Lower lobe of right lung (tissue), 2 donors: ENCODE results near the gene NDRG4. TPM values are rescaled to one million over a fixed set of nuclear protein-coding genes. Genes with fewer than 3 reads are reported as not detected.

Experiments used
- ATAC-seq, 2 donors: fragments of 200-7000 bp; cut with Tn5 transposase; one replicate each; pipeline ENCODE4 v1.9.1; 2020 to 2022; ENCODE audit warnings: mild to moderate bottlenecking in 2 of 2, moderate library complexity in 2 of 2
- DNase-seq: peaks from one replicate; pipeline ENCODE4 v3.0.0-alpha.2; 2020
- H3K27ac ChIP-seq: fragments of 200-600 bp; one replicate; pipeline ENCODE4 v1.8.0; 2022
- H3K27me3 ChIP-seq: fragments of 200-600 bp; one replicate; pipeline ENCODE4 v1.8.0; 2022; ENCODE audit warnings: low read depth
- H3K36me3 ChIP-seq: fragments of 200-600 bp; one replicate; pipeline ENCODE4 v1.8.0; 2022; ENCODE audit warnings: mild to moderate bottlenecking
- H3K4me1 ChIP-seq: fragments of 200-600 bp; one replicate; pipeline ENCODE4 v1.8.0; 2022
- H3K4me3 ChIP-seq: fragments of 200-600 bp; one replicate; pipeline ENCODE4 v1.8.0; 2022; ENCODE audit warnings: mild to moderate bottlenecking
- H3K9me3 ChIP-seq: fragments of 200-600 bp; one replicate; pipeline ENCODE4 v1.8.0; 2022
- intact Hi-C: fragments of 100-400 bp; cut with DNase I; formaldehyde crosslinking; loops from one replicate; pipeline ENCODE4 v1.11.0; 2022
- total RNA-seq: library from RNA; stranded (reverse); fragmentation: NEBNext Ultra II Directional; extraction: Animal tissue kit (Norgen Biotek cat#: 25700); gene quantifications from one replicate; pipeline ENCODE4 v1.2.1, GENCODE V29; 2021
- TF ChIP-seq, protein P1 (sequence below): fragments of 200-600 bp; IDR thresholded peaks from one replicate; pipeline ENCODE4 v1.8.0; 2022; ENCODE audit warnings: antibody characterized with exemption, mild to moderate bottlenecking
- donor health status: DM: no; HTN: yes; CAD: no; lungs with severe emphysema.

The NDRG4 gene
- total RNA-seq, 1 donor from 2014 or later: 47.9 TPM

GRCh38 chr16:58459344-58460218 is 40.4 kb upstream of the NDRG4 start:
- Histone ChIP-seq H3K27ac (no peak overlapping the region), H3K4me3 (no peak overlapping the region), H3K4me1 (peaks cover 13% of the 10 kb centered on the region), H3K27me3 (peaks cover 26% of the 10 kb centered on the region), H3K36me3 (no peaks in the 10 kb centered on the region), H3K9me3 (no peaks in the 10 kb centered on the region)
- TF ChIP-seq, protein P1, sequence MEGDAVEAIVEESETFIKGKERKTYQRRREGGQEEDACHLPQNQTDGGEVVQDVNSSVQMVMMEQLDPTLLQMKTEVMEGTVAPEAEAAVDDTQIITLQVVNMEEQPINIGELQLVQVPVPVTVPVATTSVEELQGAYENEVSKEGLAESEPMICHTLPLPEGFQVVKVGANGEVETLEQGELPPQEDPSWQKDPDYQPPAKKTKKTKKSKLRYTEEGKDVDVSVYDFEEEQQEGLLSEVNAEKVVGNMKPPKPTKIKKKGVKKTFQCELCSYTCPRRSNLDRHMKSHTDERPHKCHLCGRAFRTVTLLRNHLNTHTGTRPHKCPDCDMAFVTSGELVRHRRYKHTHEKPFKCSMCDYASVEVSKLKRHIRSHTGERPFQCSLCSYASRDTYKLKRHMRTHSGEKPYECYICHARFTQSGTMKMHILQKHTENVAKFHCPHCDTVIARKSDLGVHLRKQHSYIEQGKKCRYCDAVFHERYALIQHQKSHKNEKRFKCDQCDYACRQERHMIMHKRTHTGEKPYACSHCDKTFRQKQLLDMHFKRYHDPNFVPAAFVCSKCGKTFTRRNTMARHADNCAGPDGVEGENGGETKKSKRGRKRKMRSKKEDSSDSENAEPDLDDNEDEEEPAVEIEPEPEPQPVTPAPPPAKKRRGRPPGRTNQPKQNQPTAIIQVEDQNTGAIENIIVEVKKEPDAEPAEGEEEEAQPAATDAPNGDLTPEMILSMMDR: no peak
- ATAC-seq (no peak), DNase-seq (no peak)
- intact Hi-C loops: no loop called here

GRCh38 chr16:58460219-58460610 is 39.7 kb upstream of the NDRG4 start:
- intact Hi-C loops: no loop called here
- no peak overlapping the region for H3K27ac ChIP-seq
- no peak for DNase-seq
- H3K36me3 ChIP-seq: no peaks in the 10 kb centered on the region
- no peaks in the 10 kb centered on the region for H3K9me3 ChIP-seq
- H3K27me3 ChIP-seq: peaks cover 32% of the 10 kb centered on the region
- H3K4me3 ChIP-seq: no peak overlapping the region
- ATAC-seq: no peak
- TF ChIP-seq, protein P1: no peak
- peaks cover 14% of the 10 kb centered on the region for H3K4me1 ChIP-seq

DNA sequence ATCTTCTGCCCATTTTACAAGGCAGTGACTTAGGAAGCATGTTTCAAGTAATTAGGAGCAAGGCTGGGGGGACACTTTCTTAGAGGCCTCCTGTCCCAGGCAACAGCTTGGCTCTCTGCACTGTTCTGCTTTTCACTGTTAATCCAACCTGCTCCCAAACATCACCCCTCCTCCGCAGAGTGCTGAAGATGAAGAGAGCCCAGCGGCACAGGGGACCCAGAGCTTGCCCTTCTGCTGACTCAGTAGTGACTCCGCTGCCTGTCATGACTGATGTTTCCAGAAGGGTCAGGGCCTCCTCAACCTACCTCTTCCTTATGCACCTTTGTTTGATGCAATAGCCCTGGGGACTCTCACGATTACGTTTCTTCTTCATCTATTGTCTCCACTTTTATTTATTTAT is 38.9 kb upstream of the NDRG4 start:
- Histone ChIP-seq H3K9me3 (no peaks in the 10 kb centered on the region), H3K27me3 (peaks cover 41% of the 10 kb centered on the region), H3K4me1 (peaks cover 14% of the 10 kb centered on the region), H3K27ac (no peak overlapping the region), H3K36me3 (no peaks in the 10 kb centered on the region), H3K4me3 (no peak overlapping the region)
- DNase-seq (no peak), ATAC-seq (no peak)
- TF ChIP-seq, protein P1: no peak
- intact Hi-C loops: no loop called here

DNA sequence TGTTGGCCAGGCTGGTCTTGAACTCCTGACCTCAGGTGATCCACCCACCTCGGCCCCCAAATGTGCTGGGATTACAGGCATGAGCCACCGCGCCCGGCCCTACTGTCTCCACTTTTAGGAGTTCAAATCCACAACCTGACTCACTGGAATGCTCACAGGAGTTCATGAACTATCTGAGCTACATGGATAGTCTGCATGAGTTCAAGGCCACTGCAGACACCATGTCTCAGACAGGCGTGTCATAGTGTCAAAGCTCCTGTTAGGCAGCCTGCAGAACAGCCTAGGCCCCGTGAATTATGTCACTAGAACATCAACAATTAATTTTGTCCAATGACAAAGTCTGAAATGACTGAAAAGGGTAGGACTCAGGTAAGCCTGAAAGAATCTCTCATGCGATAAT is 38.3 kb upstream of the NDRG4 start:
- intact Hi-C loops: no loop called here

DNA sequence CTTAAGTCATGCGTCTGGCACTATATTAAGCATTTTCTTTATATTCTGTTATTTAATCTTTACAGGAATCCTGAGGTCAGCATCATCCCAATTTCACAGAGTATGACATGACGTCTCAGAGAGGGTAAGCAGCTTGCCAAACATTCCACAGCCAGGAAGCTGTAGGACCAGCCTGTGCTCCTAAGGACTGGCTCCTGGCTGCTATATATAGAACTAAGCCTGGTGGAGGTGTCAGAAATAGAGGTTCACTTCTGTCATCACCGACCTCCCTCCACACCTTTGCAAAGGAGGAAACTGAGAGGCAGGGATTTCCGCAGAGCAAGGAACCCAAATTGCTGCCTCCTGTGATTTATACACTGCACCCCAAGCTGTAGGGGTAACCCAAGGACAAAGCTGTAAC is 37.9 kb upstream of the NDRG4 start:
- H3K9me3 ChIP-seq: no peaks in the 10 kb centered on the region
- TF ChIP-seq, protein P1: no peak
- no peak overlapping the region for H3K4me3 ChIP-seq
- H3K27me3 ChIP-seq: peaks cover 51% of the 10 kb centered on the region
- intact Hi-C loops: no loop called here
- no peak overlapping the region for H3K27ac ChIP-seq
- DNase-seq (no peak), ATAC-seq (no peak)
- no peaks in the 10 kb centered on the region for H3K36me3 ChIP-seq
- H3K4me1 ChIP-seq: peaks cover 9% of the 10 kb centered on the region

More for the DNA sequence above, 38.3 kb upstream of the NDRG4 start:
- no peak for ATAC-seq
- Histone ChIP-seq H3K27ac (no peak overlapping the region), H3K27me3 (peaks cover 47% of the 10 kb centered on the region), H3K36me3 (no peaks in the 10 kb centered on the region), H3K9me3 (no peaks in the 10 kb centered on the region), H3K4me3 (no peak overlapping the region), H3K4me1 (peaks cover 14% of the 10 kb centered on the region)
- no peak for DNase-seq
- TF ChIP-seq, protein P1: no peak
